Pancreas (tissue), 10 donors: ENCODE measurements around the gene HIBCH. TPM values are rescaled to one million over a fixed set of nuclear protein-coding genes. Genes with fewer than 3 reads are reported as not detected.
"Not testable (repeated sequence)": the region's sequence is repeated elsewhere in the genome, so short reads cannot be mapped to it uniquely, and the experiment has no call there.

Source experiments
- ATAC-seq, 4 donors: fragments of 200-7000 bp; cut with Tn5 transposase; one replicate each; pipeline versions ENCODE4 v1.8.0 to v1.9.1; 2020; ENCODE audit warnings: mild to moderate bottlenecking in 4 of 4, moderate library complexity in 4 of 4
- DNase-seq, 6 donors: peaks; one replicate each; pipeline ENCODE4 v3.0.0-alpha.2; 2020
- FAIRE-seq: peaks from 2 replicates; lab custom pipeline; 2012; peaks lifted over from hg19 to GRCh38; lab: Jason Lieb, UNC
- H3K27ac ChIP-seq, 4 donors: fragments of 200-600 bp; sonication (generic); 1 replicate in 3 of 4; 2 replicates in 1 of 4; pipeline versions ENCODE4 v1.5.0 to v1.8.0; 2020
- H3K27me3 ChIP-seq, 4 donors: fragments of 200-600 bp; one replicate each; pipeline ENCODE4 v1.8.0; 2021
- H3K36me3 ChIP-seq, 3 donors: fragments of 200-600 bp; sonication (generic) in 1 of 3; one replicate each; pipeline versions ENCODE4 v1.5.0 to v1.8.0; 2020 to 2021
- H3K4me1 ChIP-seq, 3 donors: fragments of 200-600 bp; one replicate each; pipeline ENCODE4 v1.8.0; 2021
- H3K4me3 ChIP-seq, 4 donors: fragments of 200-600 bp; sonication (generic) in 2 of 4; one replicate each; pipeline versions ENCODE4 v1.5.0 to v1.8.0; 2020 to 2021
- H3K9me3 ChIP-seq, 4 donors: fragments of 200-600 bp; one replicate each; pipeline ENCODE4 v1.8.0; 2021
- CTCF ChIP-seq, 4 donors: fragments of 200-600 bp; sonication (generic) in 3 of 4; IDR thresholded peaks; one replicate each; pipeline versions ENCODE4 v1.5.0 to v1.8.0; 2021; ENCODE audit warnings: antibody characterized with exemption in 4 of 4
- WGBS, 2 donors: extraction: QIAGEN DNeasy Blood & Tissue Kit; methylation state at CpG; one replicate each; pipeline ENCODE4 v1.1.7; 2013; 5-methylcytosine and 5-hydroxymethylcytosine counted together
- intact Hi-C, 3 donors: fragments of 100-400 bp; cut with DNase I; formaldehyde crosslinking; loops; one replicate each; pipeline versions ENCODE4 v1.11.1 to v1.14.2; 2022
- polyA plus RNA-seq, 2 donors: library from polyadenylated mRNA; stranded (reverse); fragments of 200-250 nt; gene quantifications; one replicate each; pipeline ENCODE4 v1.2.3, GENCODE V29; 2013
- total RNA-seq, 6 donors: library from RNA; stranded (reverse); fragmentation: NEBNext Ultra II Directional in 4 of 6; extraction: Animal tissue kit (Norgen Biotek cat#: 25700) in 4 of 6; gene quantifications; one replicate each; pipeline versions ENCODE4 v1.2.1 to v1.2.4, GENCODE V29; 2021 to 2023
- donor health status: healthy with polysubstance abuse.
- donor health status: DM: no; HTN: no; CAD: no; lungs with moderate emphysema.
- donor health status: DM: no; HTN: no; CAD: no.
- donor health status: control.
- donor health status: control.
- donor health status: Bipolar disorder and iron deficiency.
- donor health status: DM: yes; HTN: yes; CAD: no.
- donor health status: DM: no; HTN: no; CAD: no.
- donor health status: DM: no; HTN: no; CAD: no.
- donor health status: DM: yes; HTN: yes; CAD: no.

HIBCH gene
- total and polyA plus RNA-seq, 8 donors, result 7.6 to 29.3 (median 21.1) TPM

- ATAC-seq, result peak in 2 of 4 donors; percentile 34 to 53
- TF ChIP-seq CTCF (IDR thresholded peaks at IDR 0.05), result no peak
- WGBS, 2 donors, result 36 to 43% methylated on average over 1 of the region's 1 CpG
These were observed 5.7 kb downstream of the HIBCH start for GRCh38 chr2:190313880-190314279.

GRCh38 chr2:190312635-190313025, 7.0 kb downstream of the HIBCH start:
- H3K4me3 ChIP-seq, intact Hi-C loops, H3K9me3 ChIP-seq, H3K27me3 ChIP-seq, DNase-seq, H3K36me3 ChIP-seq, FAIRE-seq, H3K27ac ChIP-seq: not testable (repeated sequence)
- peaks cover 7 to 17% (median 15%) of the 10 kb centered on the region in 3 donors for H3K4me1 ChIP-seq
- WGBS, 2 donors, result 66 to 71% methylated on average over 5 of the region's 5 CpGs
- ATAC-seq, result peak in 2 of 4 donors; percentile 37 to 53

More at GRCh38 chr2:190313880-190314279, 5.7 kb downstream of the HIBCH start:
- H3K27ac ChIP-seq, result no peak overlapping the region
- no peak overlapping the region for H3K4me3 ChIP-seq
- no peaks in the 10 kb centered on the region for H3K9me3 ChIP-seq
- H3K36me3 ChIP-seq, result no peaks in the 10 kb centered on the region
- FAIRE-seq, result peak; percentile 63
- intact Hi-C loops, result no loop called here
- H3K27me3 ChIP-seq, result no peaks in the 10 kb centered on the region
- DNase-seq, result no peak
- peaks cover 7 to 19% (median 15%) of the 10 kb centered on the region in 3 donors for H3K4me1 ChIP-seq

GRCh38 chr2:190311893-190312634, 7.6 kb downstream of the HIBCH start:
- WGBS, 2 donors, result 48 to 50% methylated on average over 7 of the region's 7 CpGs
- no peak for FAIRE-seq
- intact Hi-C loops, result no loop called here
- no peaks in the 10 kb centered on the region for H3K27me3 ChIP-seq
- no peak for DNase-seq
- no peak for TF ChIP-seq CTCF (IDR thresholded peaks at IDR 0.05)
- no peak overlapping the region for H3K27ac ChIP-seq
- no peaks in the 10 kb centered on the region for H3K36me3 ChIP-seq
- no peaks in the 10 kb centered on the region for H3K9me3 ChIP-seq
- no peak overlapping the region for H3K4me3 ChIP-seq
- peaks cover 7 to 14% (median 9%) of the 10 kb centered on the region in 3 donors for H3K4me1 ChIP-seq
- ATAC-seq, result no peak

- H3K27ac ChIP-seq, result no peak overlapping the region
- peaks cover 0 to 7% (median 5%) of the 10 kb centered on the region in 3 donors for H3K4me1 ChIP-seq
- TF ChIP-seq CTCF (IDR thresholded peaks at IDR 0.05), result no peak
- no peak overlapping the region for H3K4me3 ChIP-seq
- DNase-seq (no peak), FAIRE-seq (no peak), ATAC-seq (no peak)
- no peaks in the 10 kb centered on the region for H3K27me3 ChIP-seq
- H3K36me3 ChIP-seq, result no peaks in the 10 kb centered on the region
- intact Hi-C loops, result loop anchor here in 1 of 3 donors (10.0 kb wide), 1 partner anchor 223 kb away; no protein-coding TSS in a partner anchor
- H3K9me3 ChIP-seq, result no peaks in the 10 kb centered on the region
- 92 to 93% methylated on average over 1 of the region's 1 CpG for WGBS, 2 donors
These were observed 11.6 kb downstream of the HIBCH start for GRCh38 chr2:190308031-190308430.

GRCh38 chr2:190304404-190304803, 15.2 kb downstream of the HIBCH start:
- Histone ChIP-seq H3K27ac (no peak overlapping the region), H3K4me1 (no peaks in the 10 kb centered on the region), H3K27me3 (no peaks in the 10 kb centered on the region), H3K9me3 (no peaks in the 10 kb centered on the region), H3K4me3 (no peak overlapping the region), H3K36me3 (no peaks in the 10 kb centered on the region)
- ATAC-seq (no peak), FAIRE-seq (no peak), DNase-seq (no peak)
- no peak for TF ChIP-seq CTCF (IDR thresholded peaks at IDR 0.05)
- intact Hi-C loops, result loop anchor here in 1 of 3 donors (10.0 kb wide), 1 partner anchor 220 kb away; no protein-coding TSS in a partner anchor
- WGBS, 2 donors, result 94% methylated on average over 5 of the region's 5 CpGs
